SU-DHL-6 (cell line): ENCODE data around the gene DUSP2.

ENCODE experiments used
- CTCF ChIP-seq: fragments of 200-600 bp; sonication (generic); IDR thresholded peaks from one replicate; pipeline ENCODE4 v1.5.1; 2017; ENCODE audit warnings: antibody characterized with exemption, mild to moderate bottlenecking, low read length, moderate library complexity; ENCODE audit not compliant: insufficient read depth, poor library complexity, severe bottlenecking
- EZH2phosphoT487 ChIP-seq: fragments of 200-600 bp; sonication (generic), shearing (Covaris generic); conservative IDR thresholded peaks from 2 replicates; pipeline ENCODE4 v1.6.1; 2018; ENCODE audit warnings: mild to moderate bottlenecking, antibody characterized with exemption, low read length, moderate library complexity, mixed read lengths

GRCh38 chr2:96114903-96115581 lies 30.2 kb downstream of the DUSP2 start:
- no peak for TF ChIP-seq CTCF
- TF ChIP-seq EZH2phosphoT487: no peak
